NCI-H1694 treated with DMSO at 0.1 percent for 48 hours (cell line): Measurements from ENCODE around the gene ATRX.
"Not testable (repeated sequence)": the region's sequence is repeated elsewhere in the genome, so short reads cannot be mapped to it uniquely, and the experiment has no call there.

Experiments used
- DNase-seq: peaks from one replicate; lab custom pipeline; 2025; lab: John Stamatoyannopoulos, UW

Gene ATRX

GRCh38 chrX:77621453-77621852 lies 164.6 kb downstream of the ATRX start:
- DNase-seq: not testable (repeated sequence)

GRCh38 chrX:77617206-77617605 lies 168.8 kb downstream of the ATRX start:
- DNase-seq: no peak

GRCh38 chrX:77603635-77604336 lies 182.2 kb downstream of the ATRX start:
- no peak for DNase-seq

- DNase-seq: no peak
Observed at GRCh38 chrX:77597511-77597910, 188.5 kb downstream of the ATRX start.

GRCh38 chrX:77597090-77597489 lies 188.9 kb downstream of the ATRX start:
- no peak for DNase-seq

- no peak for DNase-seq
Observed at GRCh38 chrX:77595848-77596247, 190.2 kb downstream of the ATRX start.

GRCh38 chrX:77572322-77572721 lies 213.7 kb downstream of the ATRX start:
- DNase-seq: no peak

- DNase-seq: no peak
Observed at GRCh38 chrX:77565278-77565677, 220.7 kb downstream of the ATRX start.

- DNase-seq: no peak
Observed at GRCh38 chrX:77564823-77565222, 221.2 kb downstream of the ATRX start.

GRCh38 chrX:77561372-77561771 lies 224.6 kb downstream of the ATRX start:
- DNase-seq: no peak

- no peak for DNase-seq
Observed at GRCh38 chrX:77556276-77556675, 229.7 kb downstream of the ATRX start.

GRCh38 chrX:77548751-77549150 lies 237.3 kb downstream of the ATRX start:
- DNase-seq: no peak

- DNase-seq: not testable (repeated sequence)
Observed at GRCh38 chrX:77539778-77540177, 246.2 kb downstream of the ATRX start.

GRCh38 chrX:77531261-77531660 lies 254.8 kb downstream of the ATRX start:
- not testable (repeated sequence) for DNase-seq

GRCh38 chrX:77528034-77528433 lies 258.0 kb downstream of the ATRX start:
- no peak for DNase-seq

- no peak for DNase-seq
Observed at GRCh38 chrX:77527233-77528001, 258.6 kb downstream of the ATRX start.

- DNase-seq: no peak
Observed at GRCh38 chrX:77519765-77520164, 266.3 kb downstream of the ATRX start.

- no peak for DNase-seq
Observed at GRCh38 chrX:77514177-77514576, 271.8 kb downstream of the ATRX start.

- DNase-seq: no peak
Observed at GRCh38 chrX:77510007-77510406, 276.0 kb downstream of the ATRX start.

GRCh38 chrX:77505227-77505626 lies 280.8 kb downstream of the ATRX start:
- DNase-seq: no peak

- no peak for DNase-seq
Observed at GRCh38 chrX:77502951-77503525, 283.0 kb downstream of the ATRX start.

- DNase-seq: not testable (repeated sequence)
Observed at GRCh38 chrX:77500164-77500563, 285.9 kb downstream of the ATRX start.
